Osteocyte (in vitro differentiated cells): Measurements from ENCODE around the gene RPL26. TPM values are rescaled to one million over a fixed set of nuclear protein-coding genes. Genes with fewer than 3 reads are reported as not detected.
"Not testable (repeated sequence)": the region's sequence is repeated elsewhere in the genome, so short reads cannot be mapped to it uniquely, and the experiment has no call there.

Experiments used
- DNase-seq: peaks from one replicate; pipeline ENCODE4 v3.0.0; 2021; ENCODE audit warnings: mixed read lengths; ENCODE audit not compliant: unreplicated experiment; ENCODE audit errors: extremely low spot score
- H3K27ac Mint-ChIP-seq: one replicate; pipeline ENCODE4 v1.8.0; 2021; ENCODE audit warnings: mild to moderate bottlenecking, mixed read lengths; ENCODE audit not compliant: unreplicated experiment
- H3K27me3 Mint-ChIP-seq: one replicate; pipeline ENCODE4 v1.8.0; 2021; ENCODE audit warnings: mixed read lengths; ENCODE audit not compliant: unreplicated experiment
- H3K36me3 Mint-ChIP-seq: one replicate; pipeline ENCODE4 v1.8.0; 2021; ENCODE audit warnings: mixed read lengths; ENCODE audit not compliant: unreplicated experiment
- H3K4me1 Mint-ChIP-seq: one replicate; pipeline ENCODE4 v1.8.0; 2021; ENCODE audit warnings: mixed read lengths; ENCODE audit not compliant: unreplicated experiment
- H3K4me3 Mint-ChIP-seq: one replicate; pipeline ENCODE4 v1.8.0; 2021; ENCODE audit warnings: mild to moderate bottlenecking, moderate library complexity, mixed read lengths; ENCODE audit not compliant: unreplicated experiment
- H3K9me3 Mint-ChIP-seq: one replicate; pipeline ENCODE4 v1.8.0; 2021; ENCODE audit warnings: mixed read lengths; ENCODE audit not compliant: unreplicated experiment
- total RNA-seq: library from RNA; stranded (reverse); gene quantifications from 2 replicates; pipeline ENCODE4 v1.2.1, GENCODE V29; 2021
- TF ChIP-seq, protein P1 (sequence below): fragments of 200-600 bp; sonication (generic); IDR thresholded peaks from 2 replicates; pipeline ENCODE4 v1.5.0; 2021; ENCODE audit warnings: antibody characterized with exemption, mild to moderate bottlenecking, moderate library complexity

The RPL26 gene
- total RNA-seq, 1 donor from 2014 or later: 1,654 TPM

DNA sequence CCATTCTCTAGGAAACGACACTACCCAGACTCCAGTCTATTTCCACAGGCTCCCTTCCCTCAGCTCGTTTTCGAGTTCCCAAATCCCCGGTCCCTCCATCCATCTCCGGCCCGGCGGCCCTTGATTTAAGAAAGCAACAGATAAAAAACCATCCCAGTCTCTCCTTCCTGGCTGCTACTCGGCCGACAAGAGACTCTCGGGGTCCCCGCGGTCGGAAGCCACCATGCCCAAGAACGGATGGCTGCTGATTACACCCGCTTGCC lies 182 bp downstream of the RPL26 start:
- H3K4me1 Mint-ChIP-seq: peaks cover 50% of the 10 kb centered on the region

DNA sequence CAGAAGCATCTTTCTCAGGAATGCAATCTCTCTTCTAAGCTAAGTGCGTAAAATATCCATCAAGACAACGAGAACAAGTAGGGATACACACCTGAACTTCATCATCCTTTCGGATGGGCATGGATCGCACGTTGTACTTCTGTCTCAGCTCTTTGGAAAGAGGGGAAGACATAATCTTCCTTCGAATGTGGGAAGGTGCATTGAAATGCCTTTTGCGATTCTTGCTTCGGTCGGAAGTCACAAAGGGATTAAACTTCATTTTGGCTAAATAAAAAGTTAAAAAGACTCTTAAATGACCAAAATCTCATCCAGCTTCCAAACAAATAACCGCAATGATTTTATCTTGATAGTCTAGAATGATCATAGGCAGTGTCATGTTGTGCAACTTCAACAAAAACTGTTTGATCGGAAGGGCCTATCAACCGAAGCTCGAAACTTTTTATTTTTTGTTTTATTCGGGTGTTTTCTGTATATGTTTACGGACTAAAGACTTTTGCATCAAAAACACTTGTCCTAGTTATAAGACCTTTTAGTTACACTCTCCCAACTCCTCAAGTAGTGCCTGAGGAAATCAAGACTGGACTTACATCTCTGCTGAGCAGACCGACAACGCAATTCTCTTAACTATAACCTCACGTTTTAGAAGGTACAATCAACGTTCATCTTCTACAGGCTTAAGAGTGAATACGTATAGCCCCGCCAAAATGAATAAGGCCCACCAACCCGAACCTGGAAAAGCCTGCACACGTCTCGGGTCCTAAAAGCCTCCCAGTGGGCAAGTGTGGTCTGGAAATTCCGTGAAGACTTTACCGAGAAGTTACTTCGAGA lies 727 bp downstream of the RPL26 start:
- Mint-ChIP-seq H3K27ac (peak overlapping the region; percentile 98), H3K27me3 (no peaks in the 10 kb centered on the region), H3K36me3 (peaks cover 39% of the 10 kb centered on the region), H3K4me1 (peaks cover 53% of the 10 kb centered on the region), H3K9me3 (no peaks in the 10 kb centered on the region), H3K4me3 (peak overlapping the region; percentile 99)
- TF ChIP-seq, protein P1, sequence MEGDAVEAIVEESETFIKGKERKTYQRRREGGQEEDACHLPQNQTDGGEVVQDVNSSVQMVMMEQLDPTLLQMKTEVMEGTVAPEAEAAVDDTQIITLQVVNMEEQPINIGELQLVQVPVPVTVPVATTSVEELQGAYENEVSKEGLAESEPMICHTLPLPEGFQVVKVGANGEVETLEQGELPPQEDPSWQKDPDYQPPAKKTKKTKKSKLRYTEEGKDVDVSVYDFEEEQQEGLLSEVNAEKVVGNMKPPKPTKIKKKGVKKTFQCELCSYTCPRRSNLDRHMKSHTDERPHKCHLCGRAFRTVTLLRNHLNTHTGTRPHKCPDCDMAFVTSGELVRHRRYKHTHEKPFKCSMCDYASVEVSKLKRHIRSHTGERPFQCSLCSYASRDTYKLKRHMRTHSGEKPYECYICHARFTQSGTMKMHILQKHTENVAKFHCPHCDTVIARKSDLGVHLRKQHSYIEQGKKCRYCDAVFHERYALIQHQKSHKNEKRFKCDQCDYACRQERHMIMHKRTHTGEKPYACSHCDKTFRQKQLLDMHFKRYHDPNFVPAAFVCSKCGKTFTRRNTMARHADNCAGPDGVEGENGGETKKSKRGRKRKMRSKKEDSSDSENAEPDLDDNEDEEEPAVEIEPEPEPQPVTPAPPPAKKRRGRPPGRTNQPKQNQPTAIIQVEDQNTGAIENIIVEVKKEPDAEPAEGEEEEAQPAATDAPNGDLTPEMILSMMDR: no peak
- no peak for DNase-seq

More for the DNA sequence above, 182 bp downstream of the RPL26 start:
- no peaks in the 10 kb centered on the region for H3K27me3 Mint-ChIP-seq
- H3K27ac Mint-ChIP-seq: peak overlapping the region; percentile 98
- H3K4me3 Mint-ChIP-seq: peak overlapping the region; percentile 99
- no peaks in the 10 kb centered on the region for H3K9me3 Mint-ChIP-seq
- TF ChIP-seq, protein P1: no peak
- H3K36me3 Mint-ChIP-seq: peaks cover 35% of the 10 kb centered on the region
- no peak for DNase-seq

DNA sequence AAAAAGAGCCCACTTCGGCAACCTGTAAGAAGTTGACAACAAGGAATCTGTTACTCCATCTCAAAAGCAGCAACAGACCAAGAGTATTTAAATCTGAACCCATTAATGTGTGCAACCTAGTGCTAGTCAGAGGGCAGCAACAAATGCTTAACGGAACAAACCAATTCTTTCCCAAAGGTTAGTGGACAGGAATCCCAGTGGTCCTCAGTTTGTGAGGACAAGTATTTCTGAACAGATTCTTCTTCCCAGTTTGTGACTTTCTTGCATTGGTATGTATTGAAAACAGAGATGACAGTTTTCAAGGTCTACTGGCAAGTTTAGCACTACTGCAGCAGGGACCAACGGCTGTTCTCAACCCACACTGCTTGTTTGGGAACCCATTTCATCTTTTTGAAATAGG lies 2.9 kb downstream of the RPL26 start:
- Mint-ChIP-seq H3K27me3 (no peaks in the 10 kb centered on the region), H3K4me1 (peaks cover 62% of the 10 kb centered on the region), H3K36me3 (peaks cover 41% of the 10 kb centered on the region), H3K27ac (no peak overlapping the region), H3K9me3 (no peaks in the 10 kb centered on the region), H3K4me3 (peak overlapping the region; percentile 38)
- TF ChIP-seq, protein P1: no peak
- no peak for DNase-seq

DNA sequence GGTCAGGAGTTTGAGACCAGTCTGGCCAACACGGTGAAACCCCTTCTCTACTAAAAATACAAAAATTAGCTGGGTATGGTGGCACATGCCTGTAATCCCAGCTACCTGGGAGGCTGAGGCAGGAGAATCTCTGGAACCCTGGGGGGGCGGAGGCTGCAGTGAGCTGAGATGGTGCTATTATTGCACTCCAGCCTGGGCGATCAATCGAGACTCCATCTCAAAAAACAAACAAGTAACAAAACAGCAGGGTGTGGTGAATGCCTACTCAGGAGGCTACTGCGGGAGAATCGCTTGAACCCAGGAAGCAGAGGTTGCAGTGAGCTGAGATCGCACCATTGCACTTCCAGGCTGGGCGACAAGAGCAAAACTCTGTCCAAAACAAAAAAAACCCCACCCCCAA lies 4.9 kb downstream of the RPL26 start:
- H3K9me3 Mint-ChIP-seq, H3K4me3 Mint-ChIP-seq, DNase-seq, H3K27me3 Mint-ChIP-seq: not testable (repeated sequence)
- Mint-ChIP-seq H3K36me3 (peaks cover 41% of the 10 kb centered on the region), H3K4me1 (peaks cover 53% of the 10 kb centered on the region), H3K27ac (peak overlapping the region; percentile 2)

DNA sequence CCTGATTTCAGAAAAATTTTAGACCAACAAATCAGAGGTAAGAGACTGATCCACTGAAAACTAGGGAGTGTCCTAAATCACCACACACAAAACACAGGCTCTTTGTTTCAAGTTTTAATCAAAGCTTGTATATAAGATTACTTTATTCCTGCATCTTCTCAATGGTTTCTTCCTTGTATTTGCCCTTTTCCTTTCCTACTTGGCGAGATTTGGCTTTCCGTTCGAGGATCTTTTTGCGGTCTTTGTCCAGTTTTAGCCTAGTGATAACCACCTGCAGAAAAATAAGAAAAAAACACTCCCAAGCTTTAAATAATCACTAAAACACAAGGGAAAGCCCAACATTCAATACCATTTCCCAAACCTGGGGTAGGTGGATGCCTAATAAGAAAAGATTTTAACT lies 5.6 kb downstream of the RPL26 start:
- Mint-ChIP-seq H3K4me3 (no peak overlapping the region), H3K27me3 (no peaks in the 10 kb centered on the region)

More for the DNA sequence above, 5.6 kb downstream of the RPL26 start:
- H3K27ac Mint-ChIP-seq: peak overlapping the region; percentile 95
- no peaks in the 10 kb centered on the region for H3K9me3 Mint-ChIP-seq
- TF ChIP-seq, protein P1: no peak
- no peak for DNase-seq
- H3K4me1 Mint-ChIP-seq: peaks cover 52% of the 10 kb centered on the region
- H3K36me3 Mint-ChIP-seq: peaks cover 36% of the 10 kb centered on the region
